GM12865 (cell line): ENCODE measurements around the gene SDK2.
"Not testable (repeated sequence)": the region's sequence is repeated elsewhere in the genome, so short reads cannot be mapped to it uniquely, and the experiment has no call there.

Experiments
- DNase-seq: peaks from one replicate; pipeline ENCODE4 v3.0.0; 2010; ENCODE audit warnings: low read depth
- H3K4me3 ChIP-seq: 2 replicates; pipeline ENCODE4 v1.5.1; 2011; ENCODE audit warnings: mild to moderate bottlenecking, low read depth, low read length, control low read depth
- CTCF ChIP-seq: IDR thresholded peaks from 2 replicates; pipeline ENCODE4 v1.5.1; 2011; ENCODE audit warnings: low read length, control low read depth, low read depth, inconsistent platforms; ENCODE audit not compliant: insufficient read depth; ENCODE audit errors: missing control alignments

SDK2 gene

GRCh38 chr17:73379826-73380225 lies 264.4 kb downstream of the SDK2 start:
- TF ChIP-seq CTCF, result no peak
- no peak for DNase-seq

GRCh38 chr17:73378974-73379470 lies 265.2 kb downstream of the SDK2 start:
- no peak for TF ChIP-seq CTCF
- no peak for DNase-seq
- H3K4me3 ChIP-seq, result no peak overlapping the region

More at GRCh38 chr17:73379826-73380225, 264.4 kb downstream of the SDK2 start:
- H3K4me3 ChIP-seq, result no peak overlapping the region

- no peak overlapping the region for H3K4me3 ChIP-seq
- no peak for DNase-seq
These were observed 267.6 kb downstream of the SDK2 start for GRCh38 chr17:73376636-73377035.

GRCh38 chr17:73376152-73376551 lies 268.1 kb downstream of the SDK2 start:
- TF ChIP-seq CTCF, result no peak
- no peak for DNase-seq
- no peak overlapping the region for H3K4me3 ChIP-seq

More at GRCh38 chr17:73376636-73377035, 267.6 kb downstream of the SDK2 start:
- no peak for TF ChIP-seq CTCF

GRCh38 chr17:73371836-73372235 lies 272.4 kb downstream of the SDK2 start:
- H3K4me3 ChIP-seq, result no peak overlapping the region
- TF ChIP-seq CTCF, result no peak
- no peak for DNase-seq

GRCh38 chr17:73371285-73371684 lies 273.0 kb downstream of the SDK2 start:
- DNase-seq, result no peak
- TF ChIP-seq CTCF, result no peak
- no peak overlapping the region for H3K4me3 ChIP-seq

GRCh38 chr17:73369817-73370490 lies 274.3 kb downstream of the SDK2 start:
- peak; percentile 73 for TF ChIP-seq CTCF
- not testable (repeated sequence) for H3K4me3 ChIP-seq
- DNase-seq, result peak; percentile 84
